ENCODE measurements around the gene KHSRP. TPM values are rescaled to one million over a fixed set of nuclear protein-coding genes. Genes with fewer than 3 reads are reported as not detected.

Gene KHSRP
- total RNA-seq, 1 donor from 2014 or later, result 55.8 TPM

GRCh38 chr19:6459262-6460098 lies 34.9 kb upstream of the KHSRP start, which contains the start of gene SLC25A23:
Gene SLC25A23, minus strand, starts transcription at chr19:6459792. Its CDS starts 164 bp downstream, at chr19:6459628.
- DNase-seq (ENCODE audit: low read depth) (peak; percentile 47), FAIRE-seq (no peak)
- Histone ChIP-seq H3K4me3 (ENCODE audit: low read depth, low read length) (peak within 1 kb of the TSS; percentile 72), H3K27me3 (ENCODE audit: control insufficient read depth, insufficient read depth, low read length) (no peaks in the 10 kb centered on the region), H3K36me3 (ENCODE audit: control insufficient read depth, insufficient read depth, low read length) (no peaks in the 10 kb centered on the region)
- TF ChIP-seq CTCF (IDR thresholded peaks at IDR 0.05; ENCODE audit: insufficient read depth, low read length, severe bottlenecking), result no peak

GRCh38 chr19:6458695-6459261 lies 34.2 kb upstream of the KHSRP start:
- Histone ChIP-seq H3K27me3 (ENCODE audit: control insufficient read depth, insufficient read depth, low read length) (no peaks in the 10 kb centered on the region), H3K4me3 (ENCODE audit: low read depth, low read length) (peak overlapping the region; percentile 72), H3K36me3 (ENCODE audit: control insufficient read depth, insufficient read depth, low read length) (peaks cover under 1% of the 10 kb centered on the region)
- no peak for TF ChIP-seq CTCF (IDR thresholded peaks at IDR 0.05; ENCODE audit: insufficient read depth, low read length, severe bottlenecking)
- DNase-seq (ENCODE audit: low read depth) (no peak), FAIRE-seq (no peak)

GRCh38 chr19:6457958-6458694 lies 33.5 kb upstream of the KHSRP start:
- FAIRE-seq (peak; percentile 86), DNase-seq (ENCODE audit: low read depth) (no peak)
- no peak for TF ChIP-seq CTCF (IDR thresholded peaks at IDR 0.05; ENCODE audit: insufficient read depth, low read length, severe bottlenecking)
- Histone ChIP-seq H3K27me3 (ENCODE audit: control insufficient read depth, insufficient read depth, low read length) (no peaks in the 10 kb centered on the region), H3K4me3 (ENCODE audit: low read depth, low read length) (no peak overlapping the region), H3K36me3 (ENCODE audit: control insufficient read depth, insufficient read depth, low read length) (peaks cover 1% of the 10 kb centered on the region)

- TF ChIP-seq CTCF (IDR thresholded peaks at IDR 0.05; ENCODE audit: insufficient read depth, low read length, severe bottlenecking), result no peak
- peaks cover 1% of the 10 kb centered on the region for H3K36me3 ChIP-seq (ENCODE audit: control insufficient read depth, insufficient read depth, low read length)
- H3K4me3 ChIP-seq (ENCODE audit: low read depth, low read length), result no peak overlapping the region
- FAIRE-seq (no peak), DNase-seq (ENCODE audit: low read depth) (no peak)
- no peaks in the 10 kb centered on the region for H3K27me3 ChIP-seq (ENCODE audit: control insufficient read depth, insufficient read depth, low read length)
Measured at GRCh38 chr19:6455924-6456323, 31.3 kb upstream of the KHSRP start.

GRCh38 chr19:6453951-6454565 lies 29.4 kb upstream of the KHSRP start:
- Histone ChIP-seq H3K36me3 (ENCODE audit: control insufficient read depth, insufficient read depth, low read length) (peaks cover 1% of the 10 kb centered on the region), H3K27me3 (ENCODE audit: control insufficient read depth, insufficient read depth, low read length) (no peaks in the 10 kb centered on the region), H3K4me3 (ENCODE audit: low read depth, low read length) (no peak overlapping the region)
- FAIRE-seq (no peak), DNase-seq (ENCODE audit: low read depth) (no peak)
- no peak for TF ChIP-seq CTCF (IDR thresholded peaks at IDR 0.05; ENCODE audit: insufficient read depth, low read length, severe bottlenecking)
